CD14-positive monocyte (primary cell): ENCODE results near the gene KRAS. TPM values are rescaled to one million over a fixed set of nuclear protein-coding genes. Genes with fewer than 3 reads are reported as not detected.

Experiments
- DNase-seq, 3 donors: peaks; one replicate each; pipeline ENCODE4 v3.0.0-alpha.2; 2011 to 2022
- H2AFZ ChIP-seq: 2 replicates; pipeline ENCODE4 v1.6.0; 2012; ENCODE audit warnings: mild to moderate bottlenecking, low read depth, low read length, inconsistent platforms; ENCODE audit not compliant: insufficient read depth, poor library complexity, severe bottlenecking
- H3K27ac ChIP-seq, 2 donors: 1 replicate in 1 of 2; 2 replicates in 1 of 2; pipeline ENCODE4 v1.5.1; 2012 to 2013; ENCODE audit warnings: low read length in 2 of 2, control low read depth in 1 of 2, inconsistent platforms in 1 of 2, low read depth in 1 of 2, mild to moderate bottlenecking in 1 of 2
- H3K27me3 ChIP-seq, 2 donors: one replicate each; pipeline versions ENCODE4 v1.6.0 to v1.6.1; 2011 to 2013; ENCODE audit warnings: low read length in 2 of 2; ENCODE audit not compliant: control insufficient read depth in 2 of 2, insufficient read depth in 2 of 2
- H3K36me3 ChIP-seq, 2 donors: replicated peaks in 1 of 2; 1 replicate in 1 of 2; 2 replicates in 1 of 2; pipeline versions ENCODE4 v1.5.1 to v1.6.1; 2012 to 2013; ENCODE audit warnings: low read length in 2 of 2, control low read depth in 1 of 2, inconsistent platforms in 1 of 2, mild to moderate bottlenecking in 1 of 2; ENCODE audit not compliant: insufficient read depth in 2 of 2, control insufficient read depth in 1 of 2
- H3K4me1 ChIP-seq, 2 donors: 1 replicate in 1 of 2; 2 replicates in 1 of 2; pipeline versions ENCODE4 v1.5.1 to v1.6.1; 2012 to 2013; ENCODE audit warnings: low read length in 2 of 2, control low read depth in 1 of 2, inconsistent platforms in 1 of 2, mild to moderate bottlenecking in 1 of 2, moderate library complexity in 1 of 2; ENCODE audit not compliant: insufficient read depth in 2 of 2, control insufficient read depth in 1 of 2
- H3K4me2 ChIP-seq: replicated peaks from 2 replicates; pipeline ENCODE3; 2012; ENCODE audit warnings: low read length, moderate library complexity, mild to moderate bottlenecking; ENCODE audit not compliant: poor library complexity, severe bottlenecking; ENCODE audit errors: extremely low read depth
- H3K4me3 ChIP-seq, 3 experiments: fragments of 200-600 bp in 1 of 3; sonication (generic) in 1 of 3; replicated peaks in 1 of 3; 1 replicate in 2 of 3; 2 replicates in 1 of 3; pipeline ENCODE4 v1.5.1; 2011 to 2013; ENCODE audit warnings: low read length in 3 of 3, mild to moderate bottlenecking in 3 of 3, control low read depth in 2 of 3, low read depth in 2 of 3, inconsistent platforms in 1 of 3, moderate library complexity in 1 of 3
- H3K79me2 ChIP-seq: 2 replicates; pipeline ENCODE4 v1.6.0; 2012; ENCODE audit warnings: mild to moderate bottlenecking, control low read depth, inconsistent platforms, low read length, moderate library complexity; ENCODE audit not compliant: insufficient read depth
- H3K9ac ChIP-seq: 2 replicates; pipeline ENCODE4 v1.6.0; 2017; ENCODE audit warnings: low read length, mild to moderate bottlenecking; ENCODE audit not compliant: insufficient read depth, poor library complexity, severe bottlenecking
- H3K9me3 ChIP-seq, 2 donors: replicated peaks in 1 of 2; 1 replicate in 1 of 2; 2 replicates in 1 of 2; pipeline versions ENCODE4 v1.5.1 to v1.6.1; 2012 to 2013; ENCODE audit warnings: low read length in 2 of 2, control low read depth in 1 of 2; ENCODE audit not compliant: control insufficient read depth in 1 of 2, insufficient read depth in 1 of 2
- H4K20me1 ChIP-seq: 2 replicates; pipeline ENCODE4 v1.6.0; 2012; ENCODE audit warnings: mild to moderate bottlenecking, low read length, control low read depth, moderate library complexity; ENCODE audit not compliant: insufficient read depth
- H3K27ac Mint-ChIP-seq, 7 donors: one replicate each; pipeline ENCODE4 v1.8.0; 2020; ENCODE audit warnings: mild to moderate bottlenecking in 7 of 7, mixed read lengths in 7 of 7, moderate library complexity in 6 of 7, inconsistent platforms in 2 of 7
- H3K27me3 Mint-ChIP-seq, 3 donors: one replicate each; pipeline ENCODE4 v1.8.0; 2021 to 2022; ENCODE audit warnings: low read depth in 3 of 3, mild to moderate bottlenecking in 3 of 3, mixed read lengths in 3 of 3, moderate library complexity in 3 of 3, inconsistent platforms in 1 of 3
- H3K36me3 Mint-ChIP-seq, 2 donors: one replicate each; pipeline ENCODE4 v1.8.0; 2020; ENCODE audit warnings: mixed read lengths in 2 of 2, inconsistent platforms in 1 of 2, mild to moderate bottlenecking in 1 of 2
- H3K4me1 Mint-ChIP-seq: one replicate; pipeline ENCODE4 v1.8.0; 2020; ENCODE audit warnings: mild to moderate bottlenecking, mixed read lengths
- H3K4me3 Mint-ChIP-seq, 2 donors: one replicate each; pipeline ENCODE4 v1.8.0; 2020; ENCODE audit warnings: mild to moderate bottlenecking in 2 of 2, mixed read lengths in 2 of 2, moderate library complexity in 1 of 2
- H3K9me3 Mint-ChIP-seq, 7 donors: one replicate each; pipeline ENCODE4 v1.8.0; 2020 to 2022; ENCODE audit warnings: mixed read lengths in 7 of 7, mild to moderate bottlenecking in 6 of 7, moderate library complexity in 6 of 7, inconsistent platforms in 2 of 7
- WGBS: methylation state at CpG from one replicate; pipeline ENCODE4 v1.1.5; 2013; ENCODE audit warnings: missing lambda C conversion rate; ENCODE audit not compliant: insufficient coverage; 5-methylcytosine and 5-hydroxymethylcytosine counted together
- intact Hi-C, 2 donors: fragments of 100-400 bp; cut with micrococcal nuclease; formaldehyde crosslinking; loops; one replicate each; pipeline versions ENCODE4 v1.15.0 to v1.15.1; 2023
- polyA plus RNA-seq, 3 donors: library from polyadenylated mRNA; depleted of rRNA in 1 of 3; unstranded in 2 of 3; stranded (reverse) in 1 of 3; fragments of 300-500 nt in 2 of 3; fragments of >200 nt in 1 of 3; fragmentation: Illumina TruSeq in 2 of 3; gene quantifications; 1 replicate in 2 of 3; 2 replicates in 1 of 3; pipeline ENCODE4 v1.2.3, GENCODE V29; 2012 to 2021
- TF ChIP-seq, protein P1 (sequence below): fragments of 200-600 bp; IDR thresholded peaks from one replicate; pipeline ENCODE4 v1.8.0; 2022; ENCODE audit warnings: antibody characterized with exemption, mild to moderate bottlenecking

KRAS gene
- polyA plus RNA-seq, 3 donors = 12.1 to 37.4 (median 33.0) TPM

DNA sequence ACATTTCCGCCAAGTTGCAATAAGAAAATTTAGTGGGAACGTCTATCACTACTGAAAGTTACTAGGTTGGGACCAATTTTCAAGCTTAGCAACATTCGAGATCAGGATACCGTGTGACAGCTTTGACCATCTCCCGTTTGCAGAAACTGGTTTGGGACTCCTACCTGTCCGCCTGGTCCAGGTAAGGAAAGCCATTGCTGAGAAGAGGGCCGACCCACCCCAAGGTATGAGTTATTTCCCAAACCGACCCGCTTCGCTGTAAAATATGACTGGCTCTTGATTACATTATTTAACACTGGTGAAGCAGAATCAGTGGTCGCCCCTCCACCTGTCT is 56.0 kb downstream of the KRAS start:
- Histone ChIP-seq H4K20me1 (no peaks in the 10 kb centered on the region), H3K9me3 (no peaks in the 10 kb centered on the region), H3K4me1 (peaks cover 14 to 20% of the 10 kb centered on the region in 2 donors), H2AFZ (peak overlapping the region; percentile 86), H3K36me3 (no peaks in the 10 kb centered on the region), H3K9ac (peak overlapping the region; percentile 85), H3K27ac (peak overlapping the region; percentile 78 to 91), H3K27me3 (no peaks in the 10 kb centered on the region), H3K4me3 (peak overlapping the region; percentile 82 to 90 (median 89)), H3K4me2 (peak overlapping the region; percentile 78), H3K79me2 (no peaks in the 10 kb centered on the region)
- 3% methylated on average over 5 of the region's 11 CpGs for WGBS
- Mint-ChIP-seq H3K27me3 (peaks cover 0 to 2% (median 1%) of the 10 kb centered on the region in 3 donors), H3K9me3 (peaks cover 0 to 1% (median 0%) of the 10 kb centered on the region in 7 donors), H3K27ac (peak overlapping the region; percentile 93 to 99 (median 97)), H3K4me1 (peaks cover 24% of the 10 kb centered on the region), H3K4me3 (peak overlapping the region; percentile 97 to 99), H3K36me3 (peaks cover 2 to 4% of the 10 kb centered on the region in 2 donors)
- intact Hi-C loops = loop anchor here in 1 of 2 donors (10.0 kb wide), 1 partner anchor 50 kb away; no protein-coding TSS in a partner anchor
- TF ChIP-seq, protein P1, sequence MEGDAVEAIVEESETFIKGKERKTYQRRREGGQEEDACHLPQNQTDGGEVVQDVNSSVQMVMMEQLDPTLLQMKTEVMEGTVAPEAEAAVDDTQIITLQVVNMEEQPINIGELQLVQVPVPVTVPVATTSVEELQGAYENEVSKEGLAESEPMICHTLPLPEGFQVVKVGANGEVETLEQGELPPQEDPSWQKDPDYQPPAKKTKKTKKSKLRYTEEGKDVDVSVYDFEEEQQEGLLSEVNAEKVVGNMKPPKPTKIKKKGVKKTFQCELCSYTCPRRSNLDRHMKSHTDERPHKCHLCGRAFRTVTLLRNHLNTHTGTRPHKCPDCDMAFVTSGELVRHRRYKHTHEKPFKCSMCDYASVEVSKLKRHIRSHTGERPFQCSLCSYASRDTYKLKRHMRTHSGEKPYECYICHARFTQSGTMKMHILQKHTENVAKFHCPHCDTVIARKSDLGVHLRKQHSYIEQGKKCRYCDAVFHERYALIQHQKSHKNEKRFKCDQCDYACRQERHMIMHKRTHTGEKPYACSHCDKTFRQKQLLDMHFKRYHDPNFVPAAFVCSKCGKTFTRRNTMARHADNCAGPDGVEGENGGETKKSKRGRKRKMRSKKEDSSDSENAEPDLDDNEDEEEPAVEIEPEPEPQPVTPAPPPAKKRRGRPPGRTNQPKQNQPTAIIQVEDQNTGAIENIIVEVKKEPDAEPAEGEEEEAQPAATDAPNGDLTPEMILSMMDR = no peak
- DNase-seq = no peak

DNA sequence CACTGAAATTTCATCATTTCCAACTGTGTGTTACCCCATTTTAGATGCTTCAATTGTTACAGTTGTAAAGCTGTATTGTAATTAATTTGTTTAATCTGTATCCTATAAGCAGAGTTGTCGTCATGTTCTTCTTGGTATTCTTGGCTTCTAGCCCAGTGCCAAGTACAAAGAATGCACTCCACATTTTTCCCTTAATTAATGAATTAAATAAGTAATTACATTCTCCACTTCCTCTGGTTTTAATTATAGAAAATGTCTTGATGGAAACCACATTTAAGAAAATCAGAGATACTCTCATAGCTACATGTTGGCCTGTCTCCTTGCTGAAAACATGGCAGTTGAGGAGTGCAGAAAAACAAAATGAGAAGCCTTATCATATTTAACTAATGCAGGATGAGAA is 56.5 kb downstream of the KRAS start:
- no peak for DNase-seq
- Histone ChIP-seq H3K79me2 (no peaks in the 10 kb centered on the region), H3K9ac (peak overlapping the region; percentile 85), H3K4me2 (peak overlapping the region; percentile 78), H3K36me3 (no peaks in the 10 kb centered on the region), H3K27me3 (no peaks in the 10 kb centered on the region), H2AFZ (peak overlapping the region; percentile 86), H3K4me3 (peak overlapping the region in 1 of 3 experiments; percentile 89), H4K20me1 (no peaks in the 10 kb centered on the region), H3K9me3 (no peaks in the 10 kb centered on the region), H3K4me1 (peaks cover 14 to 20% of the 10 kb centered on the region in 2 donors), H3K27ac (peak overlapping the region in 1 of 2 donors; percentile 91)
- peaks cover 0 to 2% (median 1%) of the 10 kb centered on the region in 3 donors for H3K27me3 Mint-ChIP-seq
- peaks cover 0 to 1% (median 0%) of the 10 kb centered on the region in 7 donors for H3K9me3 Mint-ChIP-seq
- peaks cover 0 to 2% of the 10 kb centered on the region in 2 donors for H3K36me3 Mint-ChIP-seq
- H3K27ac Mint-ChIP-seq = peak overlapping the region in 5 of 7 donors; percentile 57 to 99 (median 96)
- no peak overlapping the region for H3K4me3 Mint-ChIP-seq
- H3K4me1 Mint-ChIP-seq = peaks cover 24% of the 10 kb centered on the region
- intact Hi-C loops = loop anchor here in 1 of 2 donors (10.0 kb wide), 1 partner anchor 51 kb away; no protein-coding TSS in a partner anchor
- no CpG with 5 or more reads among the region's 1 CpG for WGBS
- TF ChIP-seq, protein P1 = no peak
